GM18907 (cell line): ENCODE data around the gene ACTN4.

Source experiments
- ATAC-seq: cut with Tn5 transposase; IDR thresholded peaks from one replicate; pipeline ENCODE4 v1.9.1; 2021; ENCODE audit warnings: mild to moderate bottlenecking, moderate library complexity; ENCODE audit not compliant: unreplicated experiment

The ACTN4 gene

GRCh38 chr19:38676878-38677646 is 29.6 kb downstream of the ACTN4 start:
- no peak for ATAC-seq

DNA sequence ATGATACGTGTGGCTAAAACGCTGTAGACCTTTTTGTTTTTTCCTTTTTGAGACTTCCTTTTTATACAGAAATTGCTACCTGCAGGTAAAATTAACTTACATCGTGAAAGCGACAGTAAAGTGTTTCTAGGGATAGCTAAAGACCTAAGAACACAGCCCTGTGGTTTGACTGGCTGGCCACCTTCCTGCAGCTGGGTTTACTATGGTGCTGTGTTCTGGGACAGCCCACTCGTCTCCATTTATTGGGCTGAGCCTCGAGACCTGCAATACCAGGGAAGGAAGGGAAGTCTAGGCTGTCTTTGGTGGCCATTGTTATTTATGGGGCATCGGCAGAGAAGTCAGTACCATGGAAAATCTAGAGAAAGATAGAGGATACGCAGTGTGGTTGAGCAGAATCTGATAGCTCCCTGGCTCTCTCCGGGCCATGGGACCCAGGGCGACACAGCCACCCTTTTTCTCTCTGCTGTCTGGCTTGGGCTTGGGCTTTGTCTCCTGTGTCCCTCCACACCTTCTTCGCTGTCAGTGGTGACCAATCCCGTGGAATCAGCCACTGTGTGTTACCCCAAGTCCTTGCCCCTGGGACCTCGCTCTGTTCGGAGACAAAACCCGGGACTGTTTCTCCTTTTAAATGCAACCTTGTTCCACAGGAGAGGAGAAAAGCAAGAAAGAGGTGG is 30.9 kb downstream of the ACTN4 start:
- no peak for ATAC-seq

GRCh38 chr19:38678891-38679494 is 31.5 kb downstream of the ACTN4 start:
- no peak for ATAC-seq

DNA sequence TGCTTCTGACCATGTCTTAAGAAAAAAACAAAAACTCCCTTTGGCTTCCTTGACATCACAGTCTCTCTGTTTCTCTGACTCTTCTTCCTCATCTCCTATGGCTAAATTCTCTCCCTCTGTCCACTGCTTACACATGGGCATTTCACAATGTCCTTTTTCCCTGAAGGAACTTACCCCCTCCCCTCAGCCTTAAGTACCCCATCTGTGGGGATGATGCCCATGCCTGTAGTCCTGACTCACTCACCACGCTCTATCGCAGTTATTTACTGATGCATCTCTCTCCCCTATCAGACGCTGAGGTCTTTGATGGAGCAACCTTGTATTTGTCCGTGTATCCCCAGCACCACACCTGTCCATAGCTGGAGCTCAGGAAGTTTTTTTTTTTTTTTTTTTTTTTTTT is 32.4 kb downstream of the ACTN4 start:
- ATAC-seq: no peak

DNA sequence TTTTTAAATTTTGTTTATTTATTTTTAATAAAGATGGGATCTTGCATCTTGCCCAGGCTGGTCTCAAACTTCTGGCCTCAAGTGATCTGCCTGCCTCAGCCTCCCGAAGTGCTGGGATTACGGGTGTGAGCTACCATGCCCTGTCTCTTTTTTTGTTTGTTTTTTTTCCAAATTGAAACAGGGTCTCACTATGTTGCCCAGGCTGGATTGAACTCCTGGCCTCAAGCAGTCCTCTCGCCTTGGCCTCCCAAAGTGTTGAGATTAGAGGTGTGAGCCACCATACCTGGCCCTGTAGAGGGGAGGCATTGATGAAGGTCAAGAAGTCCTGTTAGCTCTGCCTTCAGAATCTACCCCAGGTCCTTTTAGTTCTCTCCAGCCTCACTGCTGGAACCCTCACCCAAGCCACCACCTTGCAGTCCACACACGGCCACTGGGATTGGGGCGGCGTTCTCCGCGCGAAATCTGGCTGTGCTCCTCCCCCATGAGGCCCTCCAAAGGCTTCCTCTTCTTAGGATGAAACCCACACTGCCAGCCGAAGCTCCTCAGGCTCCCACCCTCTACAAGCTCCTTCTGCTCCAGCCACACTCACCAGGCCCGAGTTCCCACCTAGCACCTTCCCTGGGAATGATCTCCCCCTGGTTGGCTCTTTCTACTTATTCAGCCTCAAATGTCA is 34.9 kb downstream of the ACTN4 start:
- no peak for ATAC-seq

GRCh38 chr19:38682872-38683392 is 35.5 kb downstream of the ACTN4 start:
- no peak for ATAC-seq

DNA sequence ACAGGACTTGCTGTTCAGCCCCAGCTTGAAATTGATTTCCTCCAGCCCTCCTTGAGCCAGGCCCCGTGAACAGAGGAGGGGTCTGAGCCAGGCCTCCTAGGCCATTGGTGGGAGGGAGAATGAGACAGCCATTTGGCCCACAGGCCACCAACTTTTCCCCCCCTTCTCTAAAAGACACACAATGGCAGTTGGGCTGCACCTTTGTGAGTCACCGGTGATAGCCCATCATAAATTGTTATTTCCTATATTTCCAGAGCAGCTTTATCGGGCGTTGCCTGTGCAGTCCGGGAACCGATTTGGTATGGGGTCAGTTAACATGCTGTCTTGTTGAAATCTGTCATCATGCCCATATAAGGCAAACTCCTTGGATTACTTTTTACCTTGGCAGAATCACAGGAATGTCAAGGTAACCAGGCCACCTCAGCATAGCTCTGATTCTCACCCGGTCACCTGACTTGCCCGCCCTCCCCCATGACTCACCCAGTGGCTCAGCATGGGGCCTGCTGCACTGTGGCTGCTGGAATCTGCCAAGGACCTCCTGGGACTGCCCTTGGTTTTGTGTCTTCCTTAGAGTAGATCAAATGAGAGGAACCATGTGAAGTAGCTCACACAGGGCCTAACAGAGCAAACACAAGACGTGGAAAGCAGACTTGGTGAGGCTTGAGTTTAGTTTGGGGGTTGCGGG is 36.1 kb downstream of the ACTN4 start:
- ATAC-seq: no peak

- ATAC-seq: no peak
These were observed 36.8 kb downstream of the ACTN4 start for GRCh38 chr19:38684078-38684861.

DNA sequence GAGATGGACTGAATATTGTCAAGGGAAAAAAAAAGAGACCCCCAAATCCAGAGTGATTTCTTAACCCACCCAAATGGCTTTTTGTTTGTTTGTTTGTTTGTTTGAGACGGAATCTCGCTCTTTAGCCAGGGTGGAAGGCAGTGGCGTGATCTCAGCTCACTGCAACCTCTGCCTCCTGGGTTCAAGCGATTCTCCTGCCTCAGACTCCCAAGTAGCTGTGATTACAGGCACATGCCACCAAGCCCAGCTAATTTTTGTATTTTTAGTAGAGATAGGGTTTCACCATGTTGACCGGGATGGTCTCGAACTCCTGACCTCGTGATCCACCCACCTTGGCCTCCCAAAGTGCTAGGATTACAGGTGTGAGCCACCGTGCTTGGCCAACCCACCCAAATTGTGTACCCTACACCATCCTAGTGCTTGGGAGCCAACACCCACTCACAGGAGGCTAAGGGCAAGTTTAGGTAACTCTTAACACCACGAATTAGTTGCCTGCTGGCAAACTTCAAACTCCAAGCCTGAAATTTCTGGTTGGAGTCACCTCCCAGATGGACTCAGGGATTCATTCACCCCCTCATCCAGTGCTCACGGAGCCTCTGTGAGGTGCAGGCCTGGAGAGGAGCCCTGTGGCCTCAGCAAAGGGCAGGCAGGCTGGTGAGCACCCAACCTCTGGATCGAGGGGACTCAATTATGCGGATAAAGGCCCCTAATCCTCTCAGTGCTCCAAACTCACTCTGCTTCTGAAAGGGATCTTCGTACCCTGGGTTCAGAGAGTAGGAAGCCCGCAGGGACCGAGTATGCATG is 37.6 kb downstream of the ACTN4 start:
- no peak for ATAC-seq

DNA sequence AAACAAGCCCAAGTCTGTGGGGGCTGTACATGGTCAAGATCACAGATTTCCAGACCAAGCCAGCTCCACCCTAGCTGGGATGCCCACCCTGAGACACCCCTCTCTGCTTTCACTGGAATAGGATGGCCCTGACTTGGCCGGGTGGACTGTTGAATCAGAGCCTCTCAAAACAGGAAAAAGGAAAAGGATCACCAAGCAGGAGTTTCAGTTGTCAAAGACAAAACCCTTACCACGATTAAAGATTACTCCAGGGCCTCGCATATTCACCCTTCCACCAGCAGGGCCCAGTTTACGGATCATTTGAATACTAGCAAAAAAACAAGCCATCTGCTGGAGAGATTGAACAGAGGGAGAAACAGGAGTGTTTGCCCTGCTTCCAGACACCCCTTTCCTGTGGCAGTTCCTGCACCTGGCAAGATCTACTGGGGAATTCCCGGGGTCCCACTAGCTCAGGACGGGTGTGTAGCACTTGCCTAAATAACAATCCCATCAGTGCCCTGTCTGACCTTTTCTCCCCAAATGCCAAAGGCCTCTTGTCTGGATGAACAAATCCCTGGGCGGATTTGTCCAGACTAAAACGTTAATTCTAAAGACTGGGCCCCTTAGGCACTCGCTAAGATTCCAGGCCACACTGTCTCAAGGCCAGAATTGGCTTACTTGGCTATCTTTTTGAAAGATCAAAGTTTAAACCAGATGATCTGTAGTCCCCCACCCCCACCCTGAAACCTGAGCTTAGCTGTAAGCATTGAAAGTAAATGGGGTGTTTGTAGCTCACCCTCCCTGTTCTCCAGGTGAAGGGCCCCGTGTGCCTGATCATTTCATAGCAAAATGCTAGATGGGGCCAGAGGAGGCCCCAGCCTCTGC is 38.4 kb downstream of the ACTN4 start:
- ATAC-seq: peak; percentile 20

DNA sequence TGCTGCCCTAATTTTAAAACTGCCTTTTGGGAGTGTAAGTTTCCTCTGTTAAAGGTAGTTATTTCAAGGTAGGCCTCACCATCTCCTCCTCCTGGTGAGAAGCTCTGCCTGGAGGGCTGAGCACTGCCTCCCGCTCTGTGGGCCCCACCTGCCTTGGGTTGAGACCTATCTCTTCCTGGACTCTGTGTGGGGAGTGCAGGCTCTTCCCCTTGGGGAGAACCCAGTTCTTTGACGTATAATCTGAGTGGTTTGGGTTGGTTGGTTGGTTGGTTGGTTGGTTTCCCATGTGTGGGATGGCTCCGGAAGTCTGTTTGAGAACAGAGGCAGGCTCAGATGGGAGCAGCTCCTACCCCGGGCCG is 39.1 kb downstream of the ACTN4 start:
- peak; percentile 50 for ATAC-seq

DNA sequence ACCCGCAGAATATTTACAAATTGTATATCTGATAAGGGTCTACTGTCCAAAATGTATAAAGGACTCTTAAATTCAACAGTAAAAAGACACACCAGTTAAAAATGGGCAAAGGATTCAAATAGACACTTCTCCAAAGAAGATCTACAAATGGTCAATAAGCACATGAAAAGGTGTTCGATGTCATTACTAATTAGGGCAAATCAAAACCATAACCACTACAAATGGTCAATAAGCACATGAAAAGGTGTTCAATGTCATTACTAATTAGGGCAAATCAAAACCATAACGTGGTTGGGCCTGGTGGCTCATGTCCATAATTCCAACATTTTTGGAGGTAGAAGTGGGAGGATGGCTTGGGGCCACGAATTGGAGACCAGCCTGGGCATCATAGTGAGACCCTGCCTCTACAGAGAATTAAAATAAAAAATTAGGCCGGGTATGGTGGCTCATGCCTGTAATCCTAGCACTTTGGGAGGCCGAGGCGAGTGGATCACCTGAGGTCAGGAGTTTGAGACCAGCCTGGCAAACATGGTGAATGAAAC is 40.5 kb downstream of the ACTN4 start:
- ATAC-seq: no peak

DNA sequence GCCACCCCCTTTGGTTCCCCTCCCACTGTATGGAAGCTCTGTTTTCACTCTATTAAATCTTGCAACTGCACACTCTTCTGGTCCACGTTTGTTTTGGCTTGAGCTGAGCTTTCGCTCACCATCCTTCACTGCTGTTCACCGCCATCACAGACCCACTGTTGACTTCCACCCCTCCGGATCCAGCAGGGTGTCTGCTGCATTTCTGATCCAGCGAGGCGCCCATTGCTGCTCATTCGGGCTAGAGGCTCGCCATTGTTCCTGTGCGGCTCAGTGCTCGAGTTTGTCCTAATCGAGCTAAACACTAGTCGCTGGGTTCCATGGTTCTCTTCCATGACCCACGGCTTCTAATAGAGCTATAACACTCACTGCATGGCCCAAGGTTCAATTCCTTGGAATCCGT is 42.7 kb downstream of the ACTN4 start:
- ATAC-seq: no peak

- ATAC-seq: no peak
These were observed 43.4 kb downstream of the ACTN4 start for GRCh38 chr19:38690832-38691231.

DNA sequence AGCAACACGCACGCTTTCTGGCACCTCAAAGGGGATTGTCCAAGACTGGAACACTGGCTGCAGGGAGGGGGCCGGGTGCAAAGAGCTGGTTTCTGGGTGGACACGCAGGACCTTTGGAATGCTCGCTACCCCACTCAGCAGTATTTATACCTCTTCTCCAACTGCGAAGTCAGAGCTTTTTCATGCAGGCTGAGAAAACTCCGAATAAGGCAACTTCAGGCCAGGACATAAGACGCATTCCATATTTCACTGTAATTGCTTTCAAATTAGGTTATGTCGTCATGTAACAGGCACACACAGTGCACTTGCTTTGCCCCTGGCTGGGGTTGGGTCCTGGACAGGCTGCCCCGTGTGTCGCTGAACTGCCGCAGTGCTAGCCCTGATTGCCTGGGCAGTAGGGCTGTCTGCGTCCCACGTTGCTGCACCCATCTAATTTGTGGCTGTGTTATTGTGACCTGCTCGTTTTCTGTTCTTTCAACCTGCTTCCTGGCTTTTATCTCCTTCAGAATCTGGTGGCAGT is 44.5 kb downstream of the ACTN4 start:
- ATAC-seq: no peak

- ATAC-seq: no peak
These were observed 45.3 kb downstream of the ACTN4 start for GRCh38 chr19:38692458-38693379.
